Tibial nerve (tissue), 4 donors: ENCODE measurements around the gene ATXN1L. TPM values are rescaled to one million over a fixed set of nuclear protein-coding genes. Genes with fewer than 3 reads are reported as not detected.

Experiments used
- DNase-seq, 2 donors: peaks; one replicate each; pipeline ENCODE4 v3.0.0-alpha.2; 2019; ENCODE audit warnings: low spot score in 2 of 2
- H3K27ac ChIP-seq, 4 donors: fragments of 200-600 bp; sonication (generic) in 3 of 4; one replicate each; pipeline ENCODE4 v1.5.1; 2017 to 2019; ENCODE audit warnings: mild to moderate bottlenecking in 1 of 4
- H3K27me3 ChIP-seq, 2 donors: fragments of 200-600 bp; sonication (generic) in 1 of 2; one replicate each; pipeline versions ENCODE4 v1.5.1 to v1.6.0; 2017 to 2019
- H3K36me3 ChIP-seq, 3 donors: fragments of 200-600 bp; sonication (generic); one replicate each; pipeline ENCODE4 v1.5.1; 2018 to 2019
- H3K4me1 ChIP-seq, 4 donors: fragments of 200-600 bp; sonication (generic) in 3 of 4; one replicate each; pipeline ENCODE4 v1.5.1; 2017 to 2019
- H3K4me3 ChIP-seq, 4 donors: fragments of 200-600 bp; sonication (generic) in 3 of 4; one replicate each; pipeline ENCODE4 v1.5.1; 2017 to 2019; ENCODE audit warnings: mild to moderate bottlenecking in 1 of 4, moderate library complexity in 1 of 4
- H3K9me3 ChIP-seq, 4 donors: fragments of 200-600 bp; sonication (generic) in 3 of 4; one replicate each; pipeline ENCODE4 v1.5.1; 2017 to 2019
- CTCF ChIP-seq, 5 experiments: fragments of 200-600 bp in 3 of 5; fragments of 450-650 bp in 2 of 5; sonication (generic) in 3 of 5; IDR thresholded peaks; one replicate each; pipeline ENCODE4 v1.5.1; 2016 to 2019; ENCODE audit warnings: antibody characterized with exemption in 5 of 5, mild to moderate bottlenecking in 3 of 5, moderate library complexity in 2 of 5
- EP300 ChIP-seq, 2 donors: sonication (generic); formaldehyde crosslinking; IDR thresholded peaks; one replicate each; pipeline ENCODE4 v1.6.1; 2017; ENCODE audit warnings: antibody characterized with exemption in 2 of 2, mild to moderate bottlenecking in 1 of 2
- POLR2A ChIP-seq, 2 donors: fragments of 450-650 bp; IDR thresholded peaks; one replicate each; pipeline ENCODE4 v1.6.1; 2017; ENCODE audit warnings: antibody characterized with exemption in 2 of 2, mild to moderate bottlenecking in 2 of 2, moderate library complexity in 2 of 2
- WGBS, 2 donors: methylation state at CpG; one replicate each; pipeline ENCODE4 v1.1.5; 2018; 5-methylcytosine and 5-hydroxymethylcytosine counted together
- total RNA-seq, 4 donors: library from RNA; depleted of rRNA; stranded (reverse); fragments of >200 nt; gene quantifications; one replicate each; pipeline ENCODE4 v1.1.0, GENCODE V29; 2016

ATXN1L gene
- total RNA-seq, 4 donors from 2014 or later: 24.9 to 35.1 (median 30.0) TPM

GRCh38 chr16:71834291-71834690 is 11.5 kb upstream of the ATXN1L start:
- Histone ChIP-seq H3K27ac (no peak overlapping the region), H3K4me1 (no peaks in the 10 kb centered on the region), H3K4me3 (no peak overlapping the region), H3K27me3 (no peaks in the 10 kb centered on the region), H3K36me3 (no peaks in the 10 kb centered on the region), H3K9me3 (no peaks in the 10 kb centered on the region)
- DNase-seq: no peak
- 84 to 91% methylated on average over 3 of the region's 3 CpGs for WGBS, 2 donors
- TF ChIP-seq CTCF (IDR thresholded peaks at IDR 0.05) (no peak), POLR2A (IDR thresholded peaks at IDR 0.05) (no peak), EP300 (IDR thresholded peaks at IDR 0.05) (no peak)

DNA sequence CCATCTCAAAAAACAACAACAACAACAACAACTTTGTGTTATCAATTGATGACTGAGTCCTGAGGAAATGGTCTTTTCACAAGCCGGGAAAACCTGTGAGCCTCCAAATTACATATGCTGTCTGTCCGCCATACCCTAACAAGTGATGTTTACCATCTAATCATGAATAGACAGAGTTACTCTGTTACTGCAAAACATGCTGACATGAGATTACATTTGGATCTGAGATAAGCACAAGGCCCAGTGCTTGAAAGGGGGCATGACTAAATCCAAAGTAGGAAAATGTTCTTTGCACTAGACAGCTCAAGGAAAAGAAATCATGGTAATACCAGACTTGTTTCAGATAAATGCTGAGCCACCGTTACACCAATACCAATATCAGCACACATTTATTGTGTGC is 8.6 kb upstream of the ATXN1L start:
- TF ChIP-seq POLR2A (IDR thresholded peaks at IDR 0.05): no peak
- TF ChIP-seq EP300 (IDR thresholded peaks at IDR 0.05): no peak
- TF ChIP-seq CTCF (IDR thresholded peaks at IDR 0.05): no peak
- Histone ChIP-seq H3K4me1 (no peaks in the 10 kb centered on the region), H3K9me3 (no peaks in the 10 kb centered on the region), H3K36me3 (no peaks in the 10 kb centered on the region), H3K27me3 (no peaks in the 10 kb centered on the region), H3K4me3 (no peak overlapping the region), H3K27ac (no peak overlapping the region)
- DNase-seq: no peak
- 94% methylated on average over 3 of the region's 3 CpGs for WGBS, 2 donors

DNA sequence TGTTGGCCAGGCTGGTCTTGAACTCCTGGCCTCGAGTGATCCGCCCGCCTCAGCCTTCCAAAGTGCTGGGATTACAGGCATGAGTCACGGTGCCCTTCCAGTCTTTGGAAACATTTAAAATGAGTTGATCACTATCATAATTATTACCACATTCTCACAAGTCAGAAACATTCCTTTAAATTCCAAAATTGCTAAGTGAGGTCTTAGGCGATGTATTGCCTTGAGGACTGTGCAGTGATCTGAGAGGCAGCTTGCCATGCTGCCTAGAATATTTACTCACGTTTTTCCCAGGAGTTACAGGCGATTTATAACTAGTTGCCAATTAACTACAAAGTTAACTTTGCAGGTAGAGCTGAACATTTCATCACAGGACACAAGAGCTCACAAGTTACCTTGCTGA is 5.7 kb upstream of the ATXN1L start:
- Histone ChIP-seq H3K27ac (no peak overlapping the region), H3K4me1 (peaks cover 0 to 3% (median 0%) of the 10 kb centered on the region in 4 donors), H3K9me3 (no peaks in the 10 kb centered on the region), H3K4me3 (no peak overlapping the region), H3K36me3 (no peaks in the 10 kb centered on the region), H3K27me3 (no peaks in the 10 kb centered on the region)
- TF ChIP-seq EP300 (IDR thresholded peaks at IDR 0.05): no peak
- TF ChIP-seq CTCF (IDR thresholded peaks at IDR 0.05): no peak
- TF ChIP-seq POLR2A (IDR thresholded peaks at IDR 0.05): no peak
- 65 to 74% methylated on average over 7 of the region's 7 CpGs for WGBS, 2 donors
- DNase-seq: no peak

GRCh38 chr16:71843572-71843971 is 2.2 kb upstream of the ATXN1L start:
- 65 to 68% methylated on average over 2 of the region's 2 CpGs for WGBS, 2 donors
- no peaks in the 10 kb centered on the region for H3K9me3 ChIP-seq
- TF ChIP-seq CTCF (IDR thresholded peaks at IDR 0.05) (no peak), EP300 (IDR thresholded peaks at IDR 0.05) (no peak), POLR2A (IDR thresholded peaks at IDR 0.05) (no peak)
- DNase-seq: no peak
- no peak overlapping the region for H3K27ac ChIP-seq
- peaks cover 0 to 4% (median 0%) of the 10 kb centered on the region in 3 donors for H3K36me3 ChIP-seq
- no peaks in the 10 kb centered on the region for H3K27me3 ChIP-seq
- peaks cover 0 to 24% (median 7%) of the 10 kb centered on the region in 4 donors for H3K4me1 ChIP-seq
- H3K4me3 ChIP-seq: no peak overlapping the region

- Histone ChIP-seq H3K9me3 (no peaks in the 10 kb centered on the region), H3K27ac (peak overlapping the region; percentile 84 to 93 (median 90)), H3K36me3 (peaks cover 0 to 33% (median 9%) of the 10 kb centered on the region in 3 donors), H3K27me3 (no peaks in the 10 kb centered on the region), H3K4me1 (peaks cover 0 to 24% (median 7%) of the 10 kb centered on the region in 4 donors), H3K4me3 (peak overlapping the region; percentile 66 to 100 (median 88))
- no peak for DNase-seq
- TF ChIP-seq CTCF (IDR thresholded peaks at IDR 0.05): no peak
- no peak for TF ChIP-seq EP300 (IDR thresholded peaks at IDR 0.05)
- TF ChIP-seq POLR2A (IDR thresholded peaks at IDR 0.05): no peak
- 0% methylated on average over 20 of the region's 20 CpGs for WGBS, 2 donors
Measured at GRCh38 chr16:71846431-71846830, 655 bp downstream of the ATXN1L start.
